ENCODE measurements around the gene CYB561D2.

CYB561D2 gene

DNA sequence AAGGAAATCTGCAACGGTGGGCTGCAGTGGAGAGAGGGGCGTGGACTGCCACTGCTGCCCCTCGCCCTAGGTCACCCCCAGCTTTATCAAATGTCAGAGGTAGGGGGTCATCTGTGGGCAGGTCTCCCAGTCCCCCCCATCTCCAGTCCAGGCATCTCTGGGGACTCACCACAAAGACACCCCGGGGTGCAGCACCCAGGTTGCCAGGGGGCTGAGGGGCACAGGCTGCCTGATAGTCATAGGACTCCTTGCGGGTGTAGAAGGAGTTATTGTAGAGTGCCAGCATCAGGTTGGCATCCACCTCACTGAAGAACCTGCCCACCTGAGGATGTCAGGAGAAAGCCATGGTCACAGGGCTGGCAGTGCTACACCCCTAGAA, 15.2 kb downstream of the CYB561D2 start:
- DNase-seq = no peak

DNA sequence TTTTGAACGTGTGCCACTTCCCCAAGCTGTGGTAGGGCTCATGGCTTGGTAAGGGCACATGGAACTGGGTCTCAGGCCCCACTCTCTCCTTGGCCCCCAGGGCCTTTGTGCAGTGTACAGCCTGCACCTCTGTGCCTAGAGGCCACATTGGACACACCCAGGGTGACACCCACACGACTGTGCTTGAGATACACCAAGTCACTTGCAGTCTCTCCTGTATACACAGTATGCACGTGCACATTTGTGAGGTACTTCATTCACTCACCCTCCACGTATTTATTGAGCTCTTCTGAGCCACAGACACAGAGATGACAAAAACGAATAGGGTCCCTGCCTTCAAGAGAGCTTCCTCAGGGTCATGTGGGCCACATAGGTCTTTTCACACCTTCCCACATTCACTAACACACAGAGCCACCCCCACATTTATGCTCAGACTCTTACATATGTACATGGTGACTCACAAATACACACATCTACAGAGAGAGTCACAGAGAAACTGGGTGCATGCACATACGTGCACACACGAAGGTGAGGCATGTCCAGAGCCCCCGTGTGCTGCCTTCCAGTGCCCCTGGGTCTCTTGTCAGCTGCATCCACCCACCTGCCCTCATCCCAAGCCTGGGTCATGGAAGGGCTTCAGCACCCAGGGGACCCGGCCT, 18.5 kb downstream of the CYB561D2 start:
- DNase-seq = no peak

DNA sequence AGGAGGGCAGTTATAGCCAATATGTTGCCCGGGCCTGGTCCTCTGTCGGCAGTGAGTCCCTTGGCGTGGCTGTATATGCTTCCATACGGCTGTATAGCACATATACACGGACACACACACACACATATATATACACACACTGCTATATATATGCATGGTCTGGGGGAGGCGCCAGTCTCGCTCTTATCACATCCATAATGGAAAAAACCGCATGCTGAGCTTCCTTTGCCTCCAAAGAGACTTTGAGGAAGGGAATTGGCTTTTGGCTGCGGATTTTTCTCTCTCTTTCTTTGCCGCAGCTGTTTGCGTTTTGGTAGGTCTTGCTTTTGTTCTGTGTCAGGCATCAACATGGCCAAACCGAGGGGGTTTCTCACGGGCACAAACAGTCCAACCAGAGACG, 19.9 kb downstream of the CYB561D2 start:
- no peak for DNase-seq

DNA sequence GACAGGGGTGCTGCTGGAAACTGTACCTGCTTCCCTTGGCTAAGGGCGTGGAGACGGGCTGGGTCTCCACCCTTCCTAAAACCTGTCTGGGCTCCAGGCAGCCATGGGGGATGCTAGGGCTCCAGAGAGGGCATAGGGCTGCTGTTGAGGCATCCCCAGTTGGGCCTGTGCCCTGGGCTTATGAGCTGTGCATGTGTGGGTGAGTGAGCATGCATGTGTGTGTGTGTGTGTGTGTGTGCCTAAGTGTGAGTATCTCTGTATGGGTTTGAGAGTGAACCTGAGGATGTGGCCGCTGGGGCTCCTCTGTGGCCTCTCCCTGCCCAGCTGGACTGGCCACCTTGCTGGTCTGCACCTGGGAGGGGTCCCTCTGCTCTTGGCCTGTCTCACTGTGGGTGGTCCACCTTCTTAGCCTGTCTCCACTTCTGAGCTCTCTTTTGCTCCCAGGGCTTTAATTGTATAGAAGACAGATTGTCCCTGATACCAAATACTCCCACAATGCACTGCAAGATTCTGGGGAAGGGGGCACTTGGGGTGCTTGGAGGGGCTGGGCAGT, 20.5 kb downstream of the CYB561D2 start:
- DNase-seq = no peak

DNA sequence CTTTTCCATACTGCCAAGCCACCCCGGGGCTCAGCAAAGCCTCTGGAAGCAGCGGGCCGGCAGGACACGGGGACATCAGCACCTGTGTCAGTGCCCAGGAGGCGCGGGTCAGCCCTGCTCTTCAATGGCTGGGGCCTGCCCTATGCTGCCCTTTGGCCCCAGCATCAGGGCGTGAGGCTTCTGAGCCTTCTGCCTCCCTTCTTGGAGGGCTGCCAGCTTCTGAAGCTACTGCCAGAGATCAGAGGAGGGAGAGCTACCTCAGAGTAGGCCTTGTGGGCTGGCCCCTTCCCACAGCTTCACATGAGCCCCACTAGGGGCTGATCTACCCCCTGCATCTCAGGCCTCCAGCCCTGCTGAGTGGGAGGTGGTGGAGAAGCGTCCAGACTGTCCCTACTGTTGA, 21.7 kb downstream of the CYB561D2 start:
- DNase-seq = no peak

DNA sequence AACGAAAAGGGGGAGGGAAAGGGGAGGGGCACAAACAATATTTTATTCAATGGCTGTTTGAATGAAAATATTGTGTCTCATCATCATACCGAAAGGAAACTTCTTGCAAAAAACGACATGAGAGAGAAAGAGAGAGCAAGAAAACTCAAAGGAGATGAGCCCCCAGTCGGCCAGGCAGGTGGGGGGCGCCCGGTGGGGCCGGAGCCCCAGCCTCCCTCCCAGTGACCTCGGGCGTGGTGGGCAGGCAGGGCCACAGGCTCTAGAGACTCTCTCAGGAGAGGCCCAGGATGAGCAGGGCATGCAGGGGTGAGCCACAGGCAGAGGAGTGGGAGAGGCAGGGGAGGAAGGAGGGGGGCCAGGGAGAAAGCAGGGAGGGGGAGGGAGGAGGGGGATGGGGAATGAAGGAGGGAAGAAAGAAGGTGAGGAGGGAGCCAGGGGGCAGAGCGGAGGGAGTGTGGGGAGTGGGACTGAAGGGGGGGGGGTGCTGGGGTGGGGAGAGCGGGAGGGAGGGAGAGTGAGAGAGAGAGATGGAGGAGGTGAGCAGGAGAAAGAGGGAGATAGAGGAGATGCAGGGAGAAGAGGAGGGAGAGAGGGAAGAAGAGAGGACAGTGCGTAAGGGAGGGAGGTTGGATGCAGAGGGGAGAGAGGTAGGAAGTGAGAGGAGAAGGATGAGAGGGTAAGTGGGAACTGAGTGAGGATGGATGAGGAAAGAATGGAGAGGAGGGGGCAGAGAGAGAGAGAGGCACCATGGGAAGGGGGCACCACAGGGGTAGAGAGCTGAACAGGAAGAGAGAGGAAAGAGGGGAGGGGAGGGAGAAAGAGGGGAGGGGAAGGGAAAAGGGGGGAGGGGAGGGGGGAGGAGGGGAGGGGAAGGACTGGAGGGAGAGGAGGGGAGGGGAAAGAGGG, 22.7 kb downstream of the CYB561D2 start:
- no peak for DNase-seq

DNA sequence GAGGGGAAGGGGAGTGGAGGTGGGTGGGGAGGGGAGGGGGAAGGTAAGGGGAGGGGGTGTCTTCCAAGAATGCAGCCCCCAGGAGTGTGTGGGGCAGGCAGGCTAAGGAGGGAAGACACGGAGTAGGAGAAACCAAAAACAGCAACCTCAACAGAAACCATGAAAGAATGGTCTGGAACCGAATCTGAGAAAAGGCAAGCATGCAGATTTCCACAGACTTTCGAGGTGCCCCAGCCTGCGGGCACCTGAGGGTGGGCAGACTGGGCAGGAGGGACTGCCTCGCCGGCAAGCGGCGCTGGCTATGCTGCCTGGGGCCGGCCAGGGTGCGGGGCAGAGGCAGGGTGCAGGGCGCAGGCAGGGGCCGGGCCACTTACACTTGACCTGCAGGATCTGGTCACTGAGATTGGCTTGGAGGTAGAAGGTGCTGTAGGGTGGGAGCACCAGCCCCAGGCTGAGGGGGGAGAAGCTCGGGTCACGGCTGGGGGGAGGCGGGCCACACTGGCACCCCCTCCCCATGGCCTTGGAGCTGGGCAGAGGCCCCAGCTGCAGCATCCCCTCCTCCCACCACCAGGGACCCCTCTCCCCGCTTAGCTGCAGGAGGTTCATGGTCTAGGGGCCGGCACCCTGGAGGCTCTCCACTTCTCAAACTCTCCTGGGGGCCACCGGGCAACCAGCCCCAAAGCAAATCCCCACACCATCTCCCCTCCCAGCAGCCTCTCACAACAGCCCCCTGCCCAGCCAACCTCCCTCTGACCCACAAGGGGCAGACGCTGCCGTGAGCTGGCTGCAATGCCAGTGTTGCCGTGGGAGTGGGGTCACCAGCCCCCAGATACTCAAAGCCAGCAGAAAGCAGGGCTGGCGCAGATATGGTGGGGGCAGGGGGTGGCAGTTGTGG, 23.9 kb downstream of the CYB561D2 start:
- DNase-seq = no peak

DNA sequence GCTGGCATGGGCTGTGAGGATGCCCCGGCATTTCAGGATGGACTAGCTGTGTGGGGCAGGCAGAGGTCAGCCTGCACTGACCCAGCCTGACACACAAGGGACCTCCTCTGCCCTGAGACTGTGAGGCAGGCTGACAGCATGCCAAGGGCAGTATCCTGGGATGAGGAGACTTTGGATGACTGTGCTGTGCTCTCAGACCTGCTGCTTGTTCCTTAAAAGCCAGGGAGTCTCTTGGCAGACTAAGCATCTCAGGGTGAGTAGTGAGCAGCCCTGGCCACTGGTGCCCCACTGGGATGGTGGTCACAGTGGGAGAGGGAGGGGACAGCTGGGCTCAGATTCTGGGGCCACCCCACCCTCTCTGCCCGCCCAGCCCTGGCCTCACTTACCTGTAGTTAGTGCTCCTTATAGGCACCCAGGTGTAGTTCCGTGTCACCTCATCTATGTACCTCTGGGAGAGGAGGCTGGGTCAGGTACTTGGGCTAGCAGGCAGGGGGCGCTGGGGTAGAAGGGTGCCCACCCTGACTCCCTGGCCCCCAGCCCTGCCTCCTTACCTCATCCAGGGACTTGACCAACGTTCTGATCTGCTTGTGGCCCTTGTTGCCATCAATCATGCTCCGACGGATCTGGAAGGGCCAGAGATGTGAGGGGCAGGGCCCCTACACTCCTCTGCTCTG, 24.7 kb downstream of the CYB561D2 start:
- no peak for DNase-seq

DNA sequence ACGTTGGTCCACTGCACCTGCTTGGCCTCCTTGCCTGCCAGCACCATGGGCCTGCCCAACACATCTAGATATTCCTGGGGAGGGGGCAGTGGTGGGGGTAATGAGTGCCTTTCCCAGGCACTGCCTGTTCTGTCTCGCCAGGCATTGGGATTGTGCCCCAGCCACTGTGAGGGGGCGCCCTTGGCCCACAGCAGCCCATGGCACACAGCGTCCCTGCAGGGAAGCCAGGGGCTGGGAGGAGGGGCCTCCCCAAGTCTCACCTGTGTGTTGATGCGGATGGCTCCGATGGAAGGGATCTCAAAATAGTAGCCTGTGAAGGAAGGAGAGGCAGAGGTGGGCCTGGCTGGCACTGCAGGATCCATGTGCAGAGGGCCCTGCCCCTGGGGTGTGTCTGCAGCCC, 27.4 kb downstream of the CYB561D2 start:
- DNase-seq = no peak

DNA sequence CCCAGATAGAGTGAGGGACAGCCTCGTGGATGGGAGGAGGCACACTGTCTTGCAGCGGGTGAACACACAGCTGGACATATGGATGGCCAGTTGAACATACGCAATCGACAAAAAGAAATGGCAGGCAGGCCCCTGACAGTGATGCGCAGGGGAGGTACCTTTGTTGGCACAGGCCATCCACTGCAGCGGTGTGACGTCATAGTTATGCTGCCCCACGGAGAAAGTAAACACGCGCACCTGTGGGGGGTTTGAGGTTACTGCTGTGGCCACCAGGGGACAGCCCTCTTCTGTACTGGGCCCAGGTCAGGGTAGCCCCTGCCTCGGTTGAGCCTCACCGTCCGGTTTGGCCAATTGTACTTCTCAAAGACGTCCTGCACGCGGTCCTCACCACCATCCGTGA, 28.1 kb downstream of the CYB561D2 start:
- DNase-seq = no peak

DNA sequence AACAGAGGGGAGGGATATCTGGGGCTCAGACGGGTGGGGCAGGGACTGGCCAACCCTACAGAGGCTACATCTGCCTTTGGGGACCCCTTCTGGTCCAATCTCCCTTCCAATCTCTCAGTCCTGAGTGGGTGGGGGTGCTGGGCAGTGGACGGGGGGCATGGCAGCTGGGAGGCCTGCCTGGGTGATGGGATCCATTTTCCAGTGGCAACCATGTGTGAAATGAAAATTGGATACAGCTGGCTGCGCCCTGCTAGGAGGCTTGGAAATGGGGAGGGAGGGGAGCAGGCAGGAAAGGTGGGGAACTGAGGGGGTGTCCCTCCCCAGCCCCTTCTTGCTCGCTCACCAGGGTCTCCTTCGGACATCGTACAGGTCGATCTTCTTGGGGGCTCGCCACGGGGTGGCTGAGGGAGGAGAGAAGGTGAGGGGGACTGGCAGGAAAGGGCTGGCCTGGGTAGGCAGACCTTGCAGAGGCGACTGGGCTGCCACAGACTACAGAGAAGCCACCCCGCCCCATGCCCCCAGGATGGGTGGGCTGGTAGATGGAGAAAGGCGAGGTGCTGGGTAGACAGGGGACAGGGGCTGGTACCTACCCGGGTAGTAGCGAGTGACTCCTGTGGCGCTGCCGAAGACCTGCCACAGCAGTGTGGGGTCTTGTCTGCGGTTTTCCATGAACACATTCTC, 29.9 kb downstream of the CYB561D2 start:
- DNase-seq = no peak

DNA sequence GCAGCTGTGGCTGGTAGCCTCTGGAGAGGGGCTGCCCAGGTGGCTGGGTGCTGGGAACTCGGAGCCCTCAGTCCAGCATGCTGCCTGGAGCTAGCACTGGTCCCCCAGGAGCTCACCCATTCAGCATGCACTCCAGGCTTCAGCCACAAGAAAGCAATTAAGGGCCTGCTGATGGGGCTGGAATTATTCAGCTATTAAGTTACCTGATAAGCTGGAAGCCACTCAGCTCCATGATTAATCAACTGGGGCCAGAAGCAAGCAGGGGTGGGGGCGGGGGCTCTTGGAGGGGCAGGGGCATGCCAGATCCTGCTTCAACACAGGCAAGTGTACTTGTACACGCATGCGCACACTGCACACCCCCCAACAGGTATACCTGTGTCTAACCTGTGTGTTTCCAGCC, 30.7 kb downstream of the CYB561D2 start:
- DNase-seq = no peak

DNA sequence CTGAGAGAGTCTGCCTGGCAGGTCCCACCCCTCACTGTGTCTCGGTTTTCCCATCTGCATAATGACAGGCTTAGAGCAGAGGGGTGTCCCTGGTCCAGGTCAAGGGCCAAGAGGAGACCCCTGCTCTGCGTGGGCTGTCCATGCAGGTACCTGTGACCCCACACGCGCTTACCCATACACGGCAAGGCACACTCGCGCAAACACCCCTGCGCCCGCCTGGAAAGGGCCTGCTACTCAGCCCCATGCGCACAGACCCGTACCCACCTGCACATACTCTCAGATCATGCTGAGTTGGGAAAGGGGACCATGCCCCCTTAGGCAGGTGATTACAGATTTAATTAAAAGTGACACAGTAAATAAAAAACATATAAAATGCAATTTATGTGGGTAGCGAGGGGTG, 32.1 kb downstream of the CYB561D2 start:
- no peak for DNase-seq

DNA sequence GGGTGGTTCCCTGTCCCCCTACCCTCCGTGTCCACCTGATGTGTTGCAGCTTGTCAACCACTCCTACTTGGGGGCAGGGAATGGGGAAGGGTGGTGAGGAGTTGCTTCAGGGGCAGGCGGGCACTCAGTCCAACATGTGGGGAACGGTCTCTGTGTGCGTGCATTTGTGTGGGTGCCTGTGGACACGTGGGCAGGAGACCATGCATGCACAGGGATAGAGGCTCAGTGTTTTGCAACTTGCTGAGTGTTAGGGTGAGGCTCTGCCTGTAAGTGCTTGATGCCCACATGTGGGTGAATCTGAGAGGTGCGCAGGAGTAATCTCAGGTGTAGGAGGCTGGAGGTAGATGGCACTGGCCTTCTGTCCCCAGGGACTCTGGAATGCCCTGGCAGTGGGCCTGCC, 33.1 kb downstream of the CYB561D2 start:
- DNase-seq = no peak

DNA sequence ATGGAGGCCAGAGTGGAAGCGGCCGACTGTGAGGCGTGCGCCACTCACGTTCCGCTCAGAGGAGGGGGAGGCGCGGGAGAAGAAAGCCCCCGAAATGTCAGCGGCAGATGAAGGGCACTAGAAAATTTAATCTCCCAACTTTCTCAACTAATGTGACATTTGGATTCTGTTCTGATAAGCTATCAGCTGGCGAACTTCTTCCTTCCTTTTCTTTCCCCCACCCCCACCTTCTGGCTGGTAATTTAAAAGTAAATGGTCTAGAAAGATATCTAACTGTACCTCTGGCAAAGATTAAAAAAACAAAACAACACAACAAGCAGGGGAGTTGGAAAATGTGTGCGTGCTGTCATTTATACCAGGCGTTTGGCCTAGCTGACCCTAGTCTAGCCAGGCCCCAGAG, 35.1 kb downstream of the CYB561D2 start:
- DNase-seq = no peak

DNA sequence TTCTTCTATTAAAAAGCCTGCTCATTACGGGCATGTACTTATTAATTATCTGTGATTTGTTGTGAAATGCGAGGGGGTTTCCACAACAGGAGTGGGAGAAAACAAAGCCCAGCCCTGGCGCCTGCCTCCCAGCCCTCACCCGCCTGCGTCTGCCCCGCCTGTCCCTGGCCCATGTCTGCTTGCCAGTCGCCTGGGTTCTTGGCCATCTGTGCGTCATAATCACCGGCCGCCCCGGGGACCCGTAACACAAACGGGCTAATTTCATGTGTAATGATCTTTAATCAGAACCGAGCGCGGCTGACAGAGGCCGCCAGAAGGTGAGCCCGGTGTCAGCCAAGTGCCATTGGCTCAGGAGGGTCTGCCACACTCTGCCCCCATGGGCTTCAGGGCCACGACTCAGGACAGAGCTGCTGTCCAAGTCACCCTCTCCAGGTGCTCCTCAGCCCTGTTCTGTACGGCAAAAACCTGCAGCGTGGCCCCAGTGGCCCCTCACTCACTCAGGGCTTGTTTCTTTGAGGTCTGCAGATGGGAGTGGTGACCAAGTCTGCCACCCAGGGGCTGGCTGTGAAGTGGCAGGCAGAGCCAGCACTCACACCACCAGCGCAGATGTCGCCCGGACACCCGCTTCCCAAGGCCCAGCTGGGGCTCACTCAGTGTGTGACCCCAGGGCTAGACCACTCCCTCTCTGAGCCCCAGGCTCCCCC, 37.5 kb downstream of the CYB561D2 start:
- DNase-seq = no peak

DNA sequence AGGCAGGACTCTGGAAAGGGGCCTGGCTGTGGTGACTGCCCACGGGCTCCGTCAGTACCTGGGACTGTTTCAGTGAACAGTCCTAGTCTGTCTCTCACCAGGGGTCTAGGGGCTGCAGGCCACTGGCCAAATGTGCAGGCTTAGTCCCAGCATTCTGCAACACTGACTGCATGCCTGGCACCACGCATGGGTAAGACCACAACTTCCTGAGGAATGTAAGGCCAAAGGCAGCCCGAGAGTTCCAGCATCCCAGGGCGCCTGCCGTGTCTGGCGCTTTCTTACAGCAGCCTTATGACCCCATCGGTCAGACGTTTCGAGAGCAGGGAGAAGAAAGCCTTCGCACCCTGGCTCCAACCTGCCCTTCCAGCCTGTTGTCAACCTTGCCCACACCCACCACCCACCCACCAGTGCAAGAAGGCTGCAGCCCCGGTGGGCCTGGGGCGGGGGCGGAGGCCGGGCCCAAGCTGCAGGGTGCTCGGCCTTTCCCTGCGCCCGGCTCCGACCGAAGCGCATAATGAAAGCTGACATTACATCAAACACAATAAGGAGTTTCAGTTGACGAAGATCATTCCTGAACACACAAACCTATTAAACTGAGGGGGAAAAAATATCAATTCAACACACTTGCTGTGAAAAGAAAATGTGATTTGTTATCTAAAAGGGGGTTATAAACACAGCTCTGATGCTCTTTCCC, 38.2 kb downstream of the CYB561D2 start:
- DNase-seq = no peak

DNA sequence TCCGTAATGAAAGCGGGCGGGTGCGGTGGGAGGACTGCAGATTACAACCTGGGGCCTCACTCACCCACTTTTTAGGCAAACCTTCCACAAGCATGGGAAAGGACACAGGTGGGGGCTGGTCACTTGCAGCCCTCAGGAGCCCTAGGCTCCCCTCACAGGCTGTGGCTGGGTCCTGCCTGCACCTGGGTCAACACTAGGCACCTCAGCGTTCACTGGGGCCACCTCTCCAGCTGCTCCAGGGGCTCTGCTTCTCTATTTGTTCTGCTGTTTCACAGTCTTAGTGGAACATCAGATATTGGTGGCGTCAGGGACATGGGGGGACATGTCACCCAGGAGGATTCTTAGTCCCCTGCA, 38.7 kb downstream of the CYB561D2 start:
- DNase-seq = no peak

DNA sequence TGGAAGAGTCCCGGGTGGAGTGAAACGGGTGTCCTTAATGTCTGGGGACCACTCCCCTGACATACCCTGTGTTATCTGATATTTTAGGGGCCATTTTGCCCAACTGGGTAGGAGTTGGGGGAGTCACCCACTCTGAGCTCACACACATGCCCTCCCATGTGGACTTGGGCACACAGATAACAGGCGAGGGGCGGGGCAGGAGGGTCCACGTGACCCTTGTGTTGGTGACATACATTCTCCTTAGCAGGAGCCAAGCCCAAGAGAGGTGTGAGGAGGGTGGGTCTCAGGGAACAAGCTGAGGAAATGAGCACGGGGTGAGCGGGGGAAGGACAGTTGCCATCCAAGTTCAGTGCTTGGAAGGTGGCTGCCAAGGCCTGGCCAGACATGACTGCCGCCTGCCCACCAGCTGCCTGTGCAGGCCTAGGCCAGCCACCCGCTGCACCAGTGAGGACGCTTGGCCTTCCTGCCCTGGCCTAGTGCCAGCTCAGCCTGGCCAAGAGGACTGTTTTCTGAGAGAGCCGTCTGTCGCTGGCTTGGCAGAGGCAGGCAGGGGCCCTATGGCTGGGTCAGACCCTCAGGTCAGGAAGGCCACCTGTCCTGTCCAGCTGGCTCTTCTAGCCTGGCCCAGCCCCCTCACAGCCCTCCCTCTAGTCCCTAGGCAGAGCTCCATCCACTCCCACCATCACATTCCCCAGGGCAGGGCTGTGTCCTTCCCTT, 40.0 kb downstream of the CYB561D2 start:
- no peak for DNase-seq

DNA sequence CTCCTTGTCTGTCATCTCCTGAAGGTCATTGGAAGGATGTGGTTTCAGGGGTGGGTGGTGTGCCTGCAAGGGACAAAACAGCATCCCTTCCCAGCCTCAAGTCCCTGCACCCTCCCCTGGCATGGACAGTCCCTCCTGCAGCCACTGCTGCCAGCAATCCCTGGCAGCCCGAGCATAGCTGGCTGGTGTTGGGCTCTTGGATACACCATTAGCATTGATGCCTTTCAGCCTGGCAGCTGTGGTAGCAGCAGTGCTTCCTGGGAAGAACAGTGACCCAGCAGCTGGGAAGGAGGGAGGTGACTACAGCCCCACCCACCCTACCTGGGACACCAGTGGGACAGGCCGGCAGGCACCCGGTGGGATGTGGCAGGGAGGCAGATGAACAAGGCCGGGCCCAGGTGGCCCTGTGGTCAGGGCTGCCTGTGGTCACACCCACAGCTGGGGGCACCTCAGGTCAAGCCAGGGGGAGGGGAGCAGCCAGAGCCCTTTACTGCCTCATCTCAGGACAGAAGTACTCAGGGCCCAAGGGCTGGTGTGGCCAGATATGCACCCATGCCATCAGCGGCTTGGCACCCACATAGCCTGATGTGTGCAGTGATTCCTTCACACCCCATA, 41.5 kb downstream of the CYB561D2 start:
- DNase-seq = no peak
